HepG2 (cell line): ENCODE measurements around the gene LHPP. TPM values are rescaled to one million over a fixed set of nuclear protein-coding genes. Genes with fewer than 3 reads are reported as not detected.

Experiments used
- ATAC-seq: fragments of 200-7000 bp; cut with Tn5 transposase; 3 replicates; pipeline ENCODE4 v1.9.1; 2020; ENCODE audit warnings: mild to moderate bottlenecking, moderate library complexity
- BruUV-seq: library from RNA; stranded (reverse); fragments of 400-500 nt; replicated peaks from 2 replicates; lab custom pipeline; 2021; lab: Mats Ljungman, UMichigan
- CTCF ChIA-PET: fragments of 300-600 bp; formaldehyde crosslinking; extraction: SDS; loops from one replicate; lab custom pipeline; 2021; ENCODE audit warnings: low total read pairs, inconsistent platforms, low intra/inter-chr PET ratio; lab: Yijun Ruan, JAX
- POLR2A ChIA-PET: fragments of 350-600 bp; sonication (Branson Sonifier 250); formaldehyde crosslinking; loops from one replicate; lab custom pipeline; 2020; ENCODE audit warnings: antibody characterized with exemption, inconsistent platforms; lab: Yijun Ruan, JAX
- DNase-seq: peaks from one replicate; pipeline ENCODE4 v3.0.0-alpha.2; 2015; ENCODE audit warnings: low spot score
- FAIRE-seq: peaks from 3 replicates; lab custom pipeline; 2011; peaks lifted over from hg19 to GRCh38; lab: Jason Lieb, UNC
- H2AFZ ChIP-seq: one replicate; pipeline ENCODE4 v1.6.1; 2011; ENCODE audit warnings: low read length, inconsistent platforms
- H3K27ac ChIP-seq: fragments of 300-600 bp; 3 replicates; pipeline ENCODE4 v1.8.0; 2011; ENCODE audit warnings: mixed run types, mild to moderate bottlenecking, mixed read lengths, low read length, inconsistent platforms; ENCODE audit not compliant: insufficient read depth; ENCODE audit errors: extremely low read length
- H3K27me3 ChIP-seq, 2 experiments: fragments of 200-600 bp in 1 of 2; 2 replicates in 1 of 2; 3 replicates in 1 of 2; pipeline versions ENCODE4 v1.6.0 to v1.8.0; 2011; ENCODE audit warnings: low read length in 2 of 2, mild to moderate bottlenecking in 2 of 2, moderate library complexity in 2 of 2, inconsistent platforms in 1 of 2; ENCODE audit not compliant: insufficient read depth in 2 of 2, control insufficient read depth in 1 of 2
- H3K36me3 ChIP-seq, 2 experiments: fragments of 200-600 bp in 1 of 2; replicated peaks in 1 of 2; 2 replicates in 1 of 2; 3 replicates in 1 of 2; pipeline versions ENCODE4 v1.5.1 to v1.8.0; 2011; ENCODE audit warnings: low read length in 2 of 2, inconsistent platforms in 1 of 2; ENCODE audit not compliant: insufficient read depth in 2 of 2, control insufficient read depth in 1 of 2
- H3K4me1 ChIP-seq: 2 replicates; pipeline ENCODE4 v1.5.1; 2012; ENCODE audit warnings: low read length, inconsistent platforms; ENCODE audit not compliant: insufficient read depth
- H3K4me2 ChIP-seq: 2 replicates; pipeline ENCODE4 v1.6.0; 2011; ENCODE audit warnings: low read depth, low read length, inconsistent platforms
- H3K4me3 ChIP-seq, 3 experiments: fragments of 200-600 bp in 1 of 3; sonication (generic), shearing (Covaris generic) in 1 of 3; replicated peaks in 1 of 3; 2 replicates each; pipeline ENCODE4 v1.5.1; 2011 to 2016; ENCODE audit warnings: low read length in 3 of 3, inconsistent platforms in 2 of 3, low read depth in 2 of 3, mild to moderate bottlenecking in 2 of 3, control low read depth in 1 of 3, mixed read lengths in 1 of 3; ENCODE audit not compliant: insufficient read depth in 1 of 3
- H3K79me2 ChIP-seq: one replicate; pipeline ENCODE4 v1.6.1; 2011; ENCODE audit warnings: low read length, inconsistent platforms; ENCODE audit not compliant: insufficient read depth
- H3K9ac ChIP-seq: 2 replicates; pipeline ENCODE4 v1.6.0; 2011; ENCODE audit warnings: mild to moderate bottlenecking, low read depth, low read length, inconsistent platforms; ENCODE audit not compliant: insufficient read depth
- H3K9me3 ChIP-seq: 2 replicates; pipeline ENCODE4 v1.5.1; 2012; ENCODE audit warnings: mild to moderate bottlenecking, low read length
- H4K20me1 ChIP-seq: 2 replicates; pipeline ENCODE4 v1.6.0; 2011; ENCODE audit warnings: inconsistent platforms, mild to moderate bottlenecking, low read length, moderate library complexity; ENCODE audit not compliant: insufficient read depth
- ATF5 ChIP-seq: sonication (generic); formaldehyde crosslinking; IDR thresholded peaks from 2 replicates; pipeline ENCODE4 v1.4.0; 2020; ENCODE audit warnings: mild to moderate bottlenecking, low read depth, missing genetic modification reagents
- CC2D1A ChIP-seq: sonication (generic); formaldehyde crosslinking; IDR thresholded peaks from 2 replicates; pipeline ENCODE4 v1.8.1; 2023; ENCODE audit warnings: mild to moderate bottlenecking, missing genetic modification reagents
- CHD2 ChIP-seq: IDR thresholded peaks from 2 replicates; pipeline ENCODE4 v1.6.1; 2011; ENCODE audit warnings: low read depth, low read length, improper control_type of control experiment
- HNF1A ChIP-seq, 2 experiments: sonication (generic) in 1 of 2; formaldehyde crosslinking in 1 of 2; IDR thresholded peaks; 2 replicates each; pipeline versions ENCODE4 v1.4.0 to v1.6.1; 2016 to 2020; ENCODE audit warnings: borderline replicate concordance in 1 of 2, low read depth in 1 of 2, mild to moderate bottlenecking in 1 of 2, missing genetic modification reagents in 1 of 2
- MIER2 ChIP-seq: IDR thresholded peaks from 2 replicates; pipeline ENCODE4 v1.6.1; 2016; ENCODE audit warnings: missing biosample characterization, missing genetic modification reagents
- NFYB ChIP-seq: sonication (generic); formaldehyde crosslinking; IDR thresholded peaks from 2 replicates; pipeline ENCODE4 v1.4.0; 2020; ENCODE audit warnings: missing genetic modification reagents
- NR2F2 ChIP-seq: IDR thresholded peaks from 2 replicates; pipeline ENCODE4 v1.6.1; 2012; ENCODE audit warnings: low read depth, inconsistent platforms, borderline replicate concordance
- POLR2AphosphoS5 ChIP-seq: IDR thresholded peaks from 2 replicates; pipeline ENCODE4 v1.6.1; 2012; ENCODE audit warnings: low read depth, low read length
- RFXAP ChIP-seq: sonication (generic); formaldehyde crosslinking; IDR thresholded peaks from 2 replicates; pipeline ENCODE4 v1.4.0; 2020; ENCODE audit warnings: missing genetic modification reagents, borderline replicate concordance
- SALL1 ChIP-seq: sonication (generic); formaldehyde crosslinking; IDR thresholded peaks from 2 replicates; pipeline ENCODE4 v1.8.0; 2022; ENCODE audit warnings: mild to moderate bottlenecking, missing genetic modification reagents
- THAP11 ChIP-seq: IDR thresholded peaks from 2 replicates; pipeline ENCODE4 v1.6.1; 2016; ENCODE audit warnings: missing biosample characterization, missing genetic modification reagents
- U2AF2 ChIP-seq: fragments of 200-400 bp; formaldehyde crosslinking; IDR thresholded peaks from 2 replicates; pipeline ENCODE4 v1.6.1; 2017; ENCODE audit warnings: low read depth, mild to moderate bottlenecking, low read length
- ZBTB39 ChIP-seq: sonication (generic); formaldehyde crosslinking; IDR thresholded peaks from 2 replicates; pipeline ENCODE4 v1.5.0; 2020; ENCODE audit warnings: missing genetic modification reagents
- ZBTB44 ChIP-seq: sonication (generic); formaldehyde crosslinking; IDR thresholded peaks from 2 replicates; pipeline ENCODE4 v1.4.0; 2020; ENCODE audit warnings: missing genetic modification reagents
- ZNF256 ChIP-seq: sonication (generic); formaldehyde crosslinking; conservative IDR thresholded peaks from 2 replicates; pipeline ENCODE4 v1.4.0; 2020; ENCODE audit warnings: missing genetic modification reagents
- ZNF44 ChIP-seq: sonication (generic); formaldehyde crosslinking; IDR thresholded peaks from 2 replicates; pipeline ENCODE4 v1.5.1; 2020; ENCODE audit warnings: mild to moderate bottlenecking, missing genetic modification reagents
- ZNF792 ChIP-seq: IDR thresholded peaks from 2 replicates; pipeline ENCODE4 v1.6.1; 2016
- WGBS: methylation state at CpG from one replicate; pipeline ENCODE4 v1.1.6; 2017; ENCODE audit warnings: low lambda C conversion rate; 5-methylcytosine and 5-hydroxymethylcytosine counted together
- in situ Hi-C: cut with HindIII; loops from 2 replicates; pipeline ENCODE4 v1.10.0; 2017; ENCODE audit warnings: low pct_unique_long_range_greater_than_20kb; ENCODE audit not compliant: extremely low pct_ligation_motif_present
- intact Hi-C: fragments of 100-400 bp; cut with micrococcal nuclease; formaldehyde crosslinking; loops from one replicate; pipeline ENCODE4 v1.10.0; 2022; ENCODE audit not compliant: unreplicated experiment
- polyA plus RNA-seq, 8 experiments: library from polyadenylated mRNA; depleted of rRNA in 3 of 8; stranded (reverse) in 7 of 8; unstranded in 1 of 8; fragments of >200 nt; fragmentation: Illumina TruSeq in 4 of 8; extraction: Trizol in 4 of 8; gene quantifications; 2 replicates each; pipeline versions ENCODE4 v1.2.1 to v1.2.3, GENCODE V29; 2011 to 2016; ENCODE audit warnings: low read depth in 4 of 8, missing spikeins in 1 of 8, mixed read lengths in 1 of 8; ENCODE audit not compliant: insufficient read depth in 1 of 8
- total RNA-seq, 5 experiments: library from RNA; depleted of rRNA; stranded (reverse); fragments of >200 nt; fragmentation: Illumina TruSeq; extraction: Trizol; gene quantifications; 2 replicates each; pipeline ENCODE4 v1.2.3, GENCODE V29; 2016; ENCODE audit warnings: low read depth in 1 of 5

Gene LHPP
- total and polyA plus RNA-seq, 2 of the 13 experiments (the other 11 are each of a cell fraction or from before 2014, with no cell fraction given), result 5.2 to 13.1 TPM

- BruUV-seq, result no TSS peak
- DNase-seq, result no peak
- H3K9me3 ChIP-seq, result no peaks in the 10 kb centered on the region
- H3K27ac ChIP-seq, result no peak overlapping the region
- no peaks in the 10 kb centered on the region for H3K27me3 ChIP-seq
- no peak for FAIRE-seq
- in situ Hi-C loops, result no loop called here
- H3K4me3 ChIP-seq, result no peak overlapping the region
- ChIA-PET POLR2A (no interaction called here), CTCF (no interaction called here)
- H3K9ac ChIP-seq, result no peak overlapping the region
- H4K20me1 ChIP-seq, result no peaks in the 10 kb centered on the region
- no peaks in the 10 kb centered on the region for H3K36me3 ChIP-seq
- WGBS, result 85% methylated on average over 4 of the region's 12 CpGs
- H2AFZ ChIP-seq, result no peak overlapping the region
- H3K4me1 ChIP-seq, result peaks cover 55% of the 10 kb centered on the region
- intact Hi-C loops, result no loop called here
- no peak for ATAC-seq
- no peak overlapping the region for H3K4me2 ChIP-seq
- H3K79me2 ChIP-seq, result no peaks in the 10 kb centered on the region
- TF ChIP-seq ZNF256 (no peak), ZNF44 (CRISPR knock-in tag) (no peak), CC2D1A (no peak), CHD2 (no peak), POLR2AphosphoS5 (no peak), ZBTB44 (CRISPR knock-in tag) (no peak), ZNF792 (CRISPR knock-in tag) (no peak), SALL1 (no peak), MIER2 (CRISPR knock-in tag) (no peak), ZBTB39 (no peak), HNF1A (IDR thresholded peaks at IDR 0.05; ENCODE audit: low read depth) (no peak), HNF1A (CRISPR knock-in tag; IDR thresholded peaks at IDR 0.05; ENCODE audit: borderline replicate concordance) (no peak), THAP11 (CRISPR knock-in tag) (no peak), NFYB (CRISPR knock-in tag) (no peak), NR2F2 (no peak), RFXAP (CRISPR knock-in tag) (no peak), U2AF2 (no peak), ATF5 (CRISPR knock-in tag) (no peak)
These were observed 140.5 kb downstream of the LHPP start for GRCh38 chr10:124602121-124602561.
